OCI-LY3 (cell line): Measurements from ENCODE around the gene MAP2.

Experiments used
- CTCF ChIP-seq: fragments of 200-600, 300-600 bp; sonication (generic); IDR thresholded peaks from 2 replicates; pipeline ENCODE4 v1.5.1; 2014; ENCODE audit warnings: antibody characterized with exemption, low read length, low read depth
- EZH2phosphoT487 ChIP-seq: fragments of 200-600 bp; shearing (Covaris generic); IDR thresholded peaks from 2 replicates; pipeline ENCODE4 v1.6.1; 2018; ENCODE audit warnings: antibody characterized with exemption, mixed run types, low read depth

DNA sequence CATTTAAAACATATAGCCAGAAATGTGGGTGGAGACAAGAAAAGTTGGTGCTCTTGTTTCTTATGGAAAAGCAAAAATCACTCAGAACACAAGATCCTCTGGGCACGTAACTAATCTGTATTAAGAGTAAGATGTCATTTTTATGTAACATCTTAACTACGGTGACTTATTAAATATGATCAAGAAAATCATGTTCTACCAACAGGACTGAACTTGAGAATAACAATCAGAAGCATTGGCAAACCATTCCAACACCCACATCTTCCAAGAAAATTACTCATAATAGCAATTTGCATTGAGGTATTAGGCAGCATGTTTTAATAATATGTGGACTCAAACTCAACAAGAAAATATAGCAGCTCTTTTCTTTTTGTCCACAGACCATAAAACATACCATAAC is 21.6 kb downstream of the MAP2 start:
- no peak for TF ChIP-seq CTCF
- TF ChIP-seq EZH2phosphoT487 = no peak
